GM12878 (cell line): ENCODE measurements around the gene C9orf40. TPM values are rescaled to one million over a fixed set of nuclear protein-coding genes. Genes with fewer than 3 reads are reported as not detected.

ENCODE experiments used
- ATAC-seq: fragments of 200-7000 bp; cut with Tn5 transposase; 3 replicates; pipeline ENCODE4 v1.9.1; 2020; ENCODE audit warnings: mild to moderate bottlenecking, moderate library complexity
- BruUV-seq: library from RNA; stranded (reverse); fragments of 400-500 nt; replicated peaks from 2 replicates; lab custom pipeline; 2021; lab: Mats Ljungman, UMichigan
- CTCF ChIA-PET: fragments of 300-600 bp; sonication (Branson Sonifier 250); formaldehyde crosslinking; extraction: SDS; loops from one replicate; lab custom pipeline; 2021; ENCODE audit warnings: inconsistent platforms; lab: Yijun Ruan, JAX
- POLR2A ChIA-PET: fragments of 350-600 bp; formaldehyde crosslinking; extraction: SDS; loops from one replicate; lab custom pipeline; 2021; ENCODE audit warnings: inconsistent platforms; lab: Charles Lee
- RAD21 ChIA-PET: fragments of 300-600 bp; sonication (Branson Sonifier 250); formaldehyde crosslinking; loops from one replicate; lab custom pipeline; 2023; ENCODE audit warnings: antibody characterized with exemption; ENCODE audit not compliant: unreplicated experiment; lab: Charles Lee
- SMC1A ChIA-PET: fragments of 300-600 bp; sonication (Branson Sonifier 250); formaldehyde crosslinking; loops from one replicate; lab custom pipeline; 2023; ENCODE audit not compliant: unreplicated experiment, uncharacterized antibody; lab: Charles Lee
- DNase-seq: peaks from one replicate; pipeline ENCODE4 v3.0.0-alpha.2; 2011; ENCODE audit warnings: low read depth, low spot score
- FAIRE-seq: peaks from 3 replicates; lab custom pipeline; 2011; peaks lifted over from hg19 to GRCh38; lab: Jason Lieb, UNC
- H2AFZ ChIP-seq: 2 replicates; pipeline ENCODE4 v1.6.0; 2011; ENCODE audit warnings: low read depth, low read length, control low read depth; ENCODE audit not compliant: control insufficient read depth
- H3K27ac ChIP-seq: 2 replicates; pipeline ENCODE4 v1.5.1; 2011; ENCODE audit warnings: control low read depth; ENCODE audit not compliant: control insufficient read depth, insufficient read depth
- H3K27me3 ChIP-seq, 2 experiments: replicated peaks in 1 of 2; 2 replicates each; pipeline versions ENCODE4 v1.6.0 to v1.6.1; 2011; ENCODE audit warnings: low read length in 1 of 2; ENCODE audit not compliant: control insufficient read depth in 2 of 2, insufficient read depth in 2 of 2
- H3K36me3 ChIP-seq, 2 experiments: 2 replicates each; pipeline ENCODE4 v1.5.1; 2011; ENCODE audit warnings: low read length in 1 of 2; ENCODE audit not compliant: control insufficient read depth in 2 of 2, insufficient read depth in 2 of 2
- H3K4me1 ChIP-seq: 2 replicates; pipeline ENCODE4 v1.6.1; 2011; ENCODE audit warnings: mild to moderate bottlenecking, low read length, moderate library complexity, mixed read lengths; ENCODE audit not compliant: control insufficient read depth, insufficient read depth
- H3K4me2 ChIP-seq: 2 replicates; pipeline ENCODE4 v1.6.0; 2011; ENCODE audit warnings: control low read depth; ENCODE audit not compliant: control insufficient read depth, insufficient read depth
- H3K4me3 ChIP-seq: fragments of 200-600 bp; sonication (generic); 2 replicates; pipeline ENCODE4 v1.5.1; 2016
- H3K79me2 ChIP-seq: 2 replicates; pipeline ENCODE4 v1.6.0; 2011; ENCODE audit warnings: low read length; ENCODE audit not compliant: control insufficient read depth, insufficient read depth
- H3K9ac ChIP-seq: 2 replicates; pipeline ENCODE4 v1.8.0; 2011; ENCODE audit warnings: low read length, control low read depth, mixed read lengths; ENCODE audit not compliant: control insufficient read depth, insufficient read depth
- H3K9me3 ChIP-seq: replicated peaks from 3 replicates; pipeline ENCODE4 v1.5.1; 2011; ENCODE audit warnings: mild to moderate bottlenecking, low read length; ENCODE audit not compliant: control insufficient read depth, insufficient read depth
- H4K20me1 ChIP-seq: 2 replicates; pipeline ENCODE4 v1.6.0; 2011; ENCODE audit not compliant: control insufficient read depth, insufficient read depth
- ZNF207 ChIP-seq: fragments of 450-650 bp; IDR thresholded peaks from 2 replicates; pipeline ENCODE4 v1.6.1; 2014; ENCODE audit warnings: antibody characterized with exemption, mild to moderate bottlenecking, borderline replicate concordance
- WGBS: methylation state at CpG from one replicate; pipeline ENCODE4 v1.1.6; 2016; ENCODE audit warnings: low lambda C conversion rate; ENCODE audit not compliant: insufficient replicate concordance, insufficient coverage; ENCODE audit errors: missing lambda C conversion rate; 5-methylcytosine and 5-hydroxymethylcytosine counted together
- in situ Hi-C: fragments of 300-500 bp; cut with MboI; formaldehyde crosslinking; loops from 9 replicates; pipeline ENCODE4 v1.14.3; 2018; ENCODE audit warnings: mixed read lengths
- intact Hi-C: fragments of 100-400 bp; cut with micrococcal nuclease; formaldehyde crosslinking; loops from one replicate; pipeline ENCODE4 v1.14.2; 2022; ENCODE audit not compliant: unreplicated experiment
- polyA plus RNA-seq, 11 experiments: library from polyadenylated mRNA; depleted of rRNA in 4 of 11; unstranded in 6 of 11; stranded (reverse) in 5 of 11; fragments of >200 nt; fragmentation: Nextera tagmentation in 4 of 11; fragmentation: Illumina TruSeq in 1 of 11; extraction: Ambion mirVana in 4 of 11; extraction: Trizol in 1 of 11; gene quantifications; 1 replicate in 1 of 11; 2 replicates in 10 of 11; pipeline versions ENCODE4 v1.2.1 to v1.2.3, GENCODE V29; 2011 to 2016; ENCODE audit warnings: inconsistent platforms in 2 of 11, missing spikeins in 2 of 11, low read depth in 1 of 11
- total RNA-seq, 4 experiments: library from RNA; depleted of rRNA in 3 of 4; stranded (reverse); fragments of >200 nt in 3 of 4; fragmentation: Illumina TruSeq in 1 of 4; extraction: Trizol in 1 of 4; gene quantifications; 2 replicates each; pipeline versions ENCODE4 v1.2.1 to v1.2.3, GENCODE V29; 2013 to 2021
- TF ChIP-seq, protein P1 (sequence below): fragments of 450-650 bp; IDR thresholded peaks from 2 replicates; pipeline ENCODE4 v1.6.1; 2018; ENCODE audit warnings: mild to moderate bottlenecking, low read depth, moderate library complexity; ENCODE audit not compliant: partially characterized antibody

The C9orf40 gene
- total and polyA plus RNA-seq, 10 of the 15 experiments (the other 5 are each of a cell fraction or from before 2014, with no cell fraction given), result 6.8 to 30.9 (median 11.5) TPM

DNA sequence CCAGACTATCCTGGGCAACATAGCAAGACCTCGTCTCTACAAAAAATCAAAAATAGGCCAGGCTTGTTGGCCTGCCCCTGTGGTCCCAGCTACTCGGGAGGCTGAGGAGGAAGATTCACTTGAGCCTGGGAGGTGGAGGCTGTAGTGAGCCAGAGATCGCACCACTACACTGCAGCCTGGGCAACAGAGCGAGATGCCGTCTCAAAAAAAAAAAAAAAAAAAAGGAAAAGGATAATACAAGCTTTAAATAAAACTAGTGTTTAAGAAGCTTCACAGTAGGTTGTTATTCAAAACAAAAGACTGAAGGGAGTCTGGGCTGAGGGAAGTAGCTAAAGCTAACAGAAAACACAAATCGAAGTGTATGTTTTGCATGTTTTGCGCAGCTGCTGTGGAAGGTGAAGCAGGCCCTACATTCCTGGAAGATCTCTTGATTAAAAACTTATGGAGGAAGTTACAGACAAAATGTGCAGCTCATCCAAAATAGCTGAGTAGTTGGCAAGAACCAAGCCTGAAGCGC, 581 bp upstream of the C9orf40 start:
- TF ChIP-seq, protein P1, sequence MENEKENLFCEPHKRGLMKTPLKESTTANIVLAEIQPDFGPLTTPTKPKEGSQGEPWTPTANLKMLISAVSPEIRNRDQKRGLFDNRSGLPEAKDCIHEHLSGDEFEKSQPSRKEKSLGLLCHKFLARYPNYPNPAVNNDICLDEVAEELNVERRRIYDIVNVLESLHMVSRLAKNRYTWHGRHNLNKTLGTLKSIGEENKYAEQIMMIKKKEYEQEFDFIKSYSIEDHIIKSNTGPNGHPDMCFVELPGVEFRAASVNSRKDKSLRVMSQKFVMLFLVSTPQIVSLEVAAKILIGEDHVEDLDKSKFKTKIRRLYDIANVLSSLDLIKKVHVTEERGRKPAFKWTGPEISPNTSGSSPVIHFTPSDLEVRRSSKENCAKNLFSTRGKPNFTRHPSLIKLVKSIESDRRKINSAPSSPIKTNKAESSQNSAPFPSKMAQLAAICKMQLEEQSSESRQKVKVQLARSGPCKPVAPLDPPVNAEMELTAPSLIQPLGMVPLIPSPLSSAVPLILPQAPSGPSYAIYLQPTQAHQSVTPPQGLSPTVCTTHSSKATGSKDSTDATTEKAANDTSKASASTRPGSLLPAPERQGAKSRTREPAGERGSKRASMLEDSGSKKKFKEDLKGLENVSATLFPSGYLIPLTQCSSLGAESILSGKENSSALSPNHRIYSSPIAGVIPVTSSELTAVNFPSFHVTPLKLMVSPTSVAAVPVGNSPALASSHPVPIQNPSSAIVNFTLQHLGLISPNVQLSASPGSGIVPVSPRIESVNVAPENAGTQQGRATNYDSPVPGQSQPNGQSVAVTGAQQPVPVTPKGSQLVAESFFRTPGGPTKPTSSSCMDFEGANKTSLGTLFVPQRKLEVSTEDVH, result no peak
- no peak for TF ChIP-seq ZNF207
- peak overlapping the region; percentile 95 for H3K4me3 ChIP-seq
- H3K4me1 ChIP-seq, result peaks cover 3% of the 10 kb centered on the region; the same call in 1 of the 2 replicates
- POLR2A ChIA-PET, result interaction anchor here (0.6 to 2.1 kb wide), 10 partner anchors 13 to 765 kb away, joined by 3 to 8 read pairs (median 5); partner anchors contain the start of genes CARNMT1, NMRK1 and OSTF1
- no peaks in the 10 kb centered on the region for H3K27me3 ChIP-seq
- no TSS peak for BruUV-seq
- H3K36me3 ChIP-seq, result no peaks in the 10 kb centered on the region
- WGBS, result 7% methylated on average over 6 of the region's 8 CpGs
- no peaks in the 10 kb centered on the region for H4K20me1 ChIP-seq
- H3K4me2 ChIP-seq, result peak overlapping the region; percentile 81
- no peak for FAIRE-seq
- RAD21 ChIA-PET, result interaction anchor here (0.7 to 1.3 kb wide), 4 partner anchors 72 to 132 kb away, joined by 4 to 5 read pairs (median 4); no protein-coding TSS in a partner anchor
- no peak for DNase-seq
- H3K27ac ChIP-seq, result peak overlapping the region; percentile 91
- peak overlapping the region; percentile 95 for H2AFZ ChIP-seq
- CTCF ChIA-PET, result interaction anchor here (0.6 to 4.5 kb wide), 14 partner anchors 13 to 210 kb away, joined by 3 to 34 read pairs (median 5); partner anchors contain the start of genes CARNMT1, NMRK1 and OSTF1
- no peaks in the 10 kb centered on the region; the same call in 2 of the 3 replicates for H3K9me3 ChIP-seq
- in situ Hi-C loops, result loop anchor here (5.0 kb wide), 1 partner anchor 134 kb away; the partner anchor contains the start of genes NMRK1 and OSTF1
- H3K79me2 ChIP-seq, result peaks cover 17% of the 10 kb centered on the region
- H3K9ac ChIP-seq, result peak overlapping the region; percentile 99
- peak; percentile 14 for ATAC-seq
- SMC1A ChIA-PET, result interaction anchor here (0.6 to 1.4 kb wide), 6 partner anchors 10 to 1143 kb away, joined by 3 to 5 read pairs (median 4); no protein-coding TSS in a partner anchor
- intact Hi-C loops, result loop anchor here (2.0 kb wide), 3 partner anchors 50 to 178 kb away; partner anchors contain the start of gene CARNMT1
